HG03439 (cell line): ENCODE data around the gene OLFML2A.

ENCODE experiments used
- ATAC-seq: cut with Tn5 transposase; IDR thresholded peaks from one replicate; pipeline ENCODE4 v1.9.1; 2021; ENCODE audit warnings: mild to moderate bottlenecking, moderate library complexity; ENCODE audit not compliant: unreplicated experiment

OLFML2A gene

GRCh38 chr9:124852121-124852828 is 75.3 kb downstream of the OLFML2A start:
- no peak for ATAC-seq

GRCh38 chr9:124852829-124853531 is 76.0 kb downstream of the OLFML2A start, which contains the start of gene WDR38:
Gene WDR38 (plus strand): TSS chr9:124853460. CDS start chr9:124853532, 72 bp downstream.
- peak; percentile 60 for ATAC-seq

- no peak for ATAC-seq
Measured at GRCh38 chr9:124853605-124854143, 76.7 kb downstream of the OLFML2A start.

- ATAC-seq: no peak
Measured at GRCh38 chr9:124854161-124854560, 77.2 kb downstream of the OLFML2A start.

GRCh38 chr9:124854822-124855221 is 77.9 kb downstream of the OLFML2A start:
- no peak for ATAC-seq

- no peak for ATAC-seq
Measured at GRCh38 chr9:124855566-124855943, 78.6 kb downstream of the OLFML2A start.

GRCh38 chr9:124855944-124856765 is 79.2 kb downstream of the OLFML2A start:
- no peak for ATAC-seq

- no peak for ATAC-seq
Measured at GRCh38 chr9:124857533-124858162, 80.7 kb downstream of the OLFML2A start.

GRCh38 chr9:124858330-124859046 is 81.6 kb downstream of the OLFML2A start:
- no peak for ATAC-seq

GRCh38 chr9:124859803-124860581 is 83.1 kb downstream of the OLFML2A start:
- ATAC-seq: no peak

GRCh38 chr9:124860582-124861341 is 83.8 kb downstream of the OLFML2A start:
- ATAC-seq: no peak

- ATAC-seq: peak; percentile 89
Measured at GRCh38 chr9:124861342-124862229, 84.7 kb downstream of the OLFML2A start, which contains the start of the genes ARPC5L and RPL35. Gene ARPC5L (plus strand): TSS chr9:124862130. CDS start chr9:124869291, 7,161 bp downstream. Gene RPL35 (minus strand): TSS chr9:124861957. CDS start chr9:124861912, 45 bp downstream.

- ATAC-seq: no peak
Measured at GRCh38 chr9:124863371-124863871, 86.5 kb downstream of the OLFML2A start.
